HepG2 (cell line): ENCODE measurements around the gene SLC2A2. TPM values are rescaled to one million over a fixed set of nuclear protein-coding genes. Genes with fewer than 3 reads are reported as not detected.
A peak's percentile ranks its signal among the peaks of the same experiment; 100 is the strongest.

Experiments used
- ARNT2 ChIP-seq: sonication (generic); formaldehyde crosslinking; IDR thresholded peaks from 2 replicates; pipeline ENCODE4 v1.8.0; 2022; ENCODE audit warnings: mild to moderate bottlenecking, low read depth, missing genetic modification reagents, moderate library complexity
- ELF1 ChIP-seq: sonication (generic); formaldehyde crosslinking; IDR thresholded peaks from 2 replicates; pipeline ENCODE4 v1.4.0; 2020; ENCODE audit warnings: missing genetic modification reagents
- KDM5A ChIP-seq: fragments of 200-600 bp; sonication (generic); IDR thresholded peaks from 2 replicates; pipeline ENCODE4 v1.7.0; 2018; ENCODE audit warnings: antibody characterized with exemption, mild to moderate bottlenecking, low read length, borderline replicate concordance
- KLF12 ChIP-seq: sonication (generic); formaldehyde crosslinking; IDR thresholded peaks from 2 replicates; pipeline ENCODE4 v1.4.0; 2020; ENCODE audit warnings: missing genetic modification reagents, borderline replicate concordance
- MAFK ChIP-seq, 2 experiments: IDR thresholded peaks in 1 of 2; conservative IDR thresholded peaks in 1 of 2; 2 replicates each; pipeline ENCODE4 v1.6.1; 2011; ENCODE audit warnings: improper control_type of control experiment in 2 of 2, low read length in 2 of 2
- PHF8 ChIP-seq: sonication (generic); formaldehyde crosslinking; IDR thresholded peaks from 2 replicates; pipeline ENCODE4 v1.5.0; 2020; ENCODE audit warnings: missing genetic modification reagents
- RFX3 ChIP-seq: IDR thresholded peaks from 2 replicates; pipeline ENCODE4 v1.6.1; 2016; ENCODE audit warnings: missing biosample characterization, missing genetic modification reagents
- RXRB ChIP-seq: IDR thresholded peaks from 2 replicates; pipeline ENCODE4 v1.6.1; 2016; ENCODE audit warnings: borderline replicate concordance, missing genetic modification reagents, missing compliant biosample characterization
- TARDBP ChIP-seq: sonication (generic); formaldehyde crosslinking; IDR thresholded peaks from 2 replicates; pipeline ENCODE4 v1.8.0; 2022; ENCODE audit warnings: mild to moderate bottlenecking, missing genetic modification reagents
- TBX2 ChIP-seq: sonication (generic); formaldehyde crosslinking; IDR thresholded peaks from 2 replicates; pipeline ENCODE4 v1.5.0; 2020; ENCODE audit warnings: missing genetic modification reagents, mild to moderate bottlenecking, borderline replicate concordance
- ZNF235 ChIP-seq: sonication (generic); formaldehyde crosslinking; IDR thresholded peaks from 2 replicates; pipeline ENCODE4 v1.8.1; 2023; ENCODE audit warnings: mild to moderate bottlenecking, missing genetic modification reagents, borderline replicate concordance
- ZNF451 ChIP-seq: sonication (generic); formaldehyde crosslinking; IDR thresholded peaks from 2 replicates; pipeline ENCODE4 v1.5.0; 2020; ENCODE audit warnings: mild to moderate bottlenecking, missing genetic modification reagents
- ZNF567 ChIP-seq: sonication (generic); formaldehyde crosslinking; IDR thresholded peaks from 2 replicates; pipeline ENCODE4 v1.8.1; 2023; ENCODE audit warnings: mild to moderate bottlenecking, missing genetic modification reagents, borderline replicate concordance
- ZNF598 ChIP-seq: sonication (generic); formaldehyde crosslinking; IDR thresholded peaks from 2 replicates; pipeline ENCODE4 v1.5.1; 2020; ENCODE audit warnings: mild to moderate bottlenecking, missing genetic modification reagents, borderline replicate concordance
- polyA plus RNA-seq, 8 experiments: library from polyadenylated mRNA; depleted of rRNA in 3 of 8; stranded (reverse) in 7 of 8; unstranded in 1 of 8; fragments of >200 nt; fragmentation: Illumina TruSeq in 4 of 8; extraction: Trizol in 4 of 8; gene quantifications; 2 replicates each; pipeline versions ENCODE4 v1.2.1 to v1.2.3, GENCODE V29; 2011 to 2016; ENCODE audit warnings: low read depth in 4 of 8, missing spikeins in 1 of 8, mixed read lengths in 1 of 8; ENCODE audit not compliant: insufficient read depth in 1 of 8
- total RNA-seq, 5 experiments: library from RNA; depleted of rRNA; stranded (reverse); fragments of >200 nt; fragmentation: Illumina TruSeq; extraction: Trizol; gene quantifications; 2 replicates each; pipeline ENCODE4 v1.2.3, GENCODE V29; 2016; ENCODE audit warnings: low read depth in 1 of 5
- TF ChIP-seq, protein P1 (sequence below): sonication (generic); formaldehyde crosslinking; IDR thresholded peaks from 2 replicates; pipeline ENCODE4 v1.9.0; 2021; ENCODE audit warnings: missing genetic modification reagents, mild to moderate bottlenecking, borderline replicate concordance
- TF ChIP-seq, protein P2 (sequence below): sonication (generic); formaldehyde crosslinking; IDR thresholded peaks from 2 replicates; pipeline ENCODE4 v1.4.0; 2020; ENCODE audit warnings: missing genetic modification reagents
- TF ChIP-seq, protein P3 (sequence below): sonication (generic); formaldehyde crosslinking; IDR thresholded peaks from 2 replicates; pipeline ENCODE4 v1.4.0; 2020; ENCODE audit warnings: missing genetic modification reagents

SLC2A2 gene
- total and polyA plus RNA-seq, 2 of the 13 experiments (the other 11 are each of a cell fraction or from before 2014, with no cell fraction given), result 19.5 to 23.2 TPM

DNA sequence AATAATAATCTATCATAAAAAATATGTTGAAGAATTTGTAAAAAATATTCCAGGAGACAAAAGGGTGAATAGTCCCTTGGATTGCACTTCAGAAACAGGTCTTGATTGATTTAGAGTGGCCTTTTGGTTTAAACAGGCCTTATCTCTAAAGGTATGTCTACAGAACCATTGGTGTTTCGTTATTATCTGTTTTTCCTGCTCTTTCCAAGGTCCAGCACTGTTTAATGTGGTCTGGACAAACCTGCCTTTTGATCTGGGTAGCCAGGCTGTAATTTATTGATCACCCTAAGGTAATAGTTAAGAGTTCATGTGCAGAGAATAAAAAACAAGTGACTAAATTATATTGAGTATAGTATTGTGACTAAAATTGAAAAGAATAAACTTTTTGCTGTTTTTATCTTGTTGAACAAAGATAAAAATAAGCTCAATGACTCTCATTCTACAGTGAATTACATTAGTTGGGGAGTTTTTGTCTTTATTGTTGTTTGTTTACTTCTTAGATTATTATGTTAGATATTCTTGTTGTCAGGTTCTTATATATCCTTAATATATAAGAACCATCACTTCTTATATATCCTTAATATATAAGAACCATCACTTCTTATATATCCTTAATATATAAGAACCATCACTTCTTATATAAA is 25.1 kb downstream of the SLC2A2 start (continued):
- TF ChIP-seq, protein P1, sequence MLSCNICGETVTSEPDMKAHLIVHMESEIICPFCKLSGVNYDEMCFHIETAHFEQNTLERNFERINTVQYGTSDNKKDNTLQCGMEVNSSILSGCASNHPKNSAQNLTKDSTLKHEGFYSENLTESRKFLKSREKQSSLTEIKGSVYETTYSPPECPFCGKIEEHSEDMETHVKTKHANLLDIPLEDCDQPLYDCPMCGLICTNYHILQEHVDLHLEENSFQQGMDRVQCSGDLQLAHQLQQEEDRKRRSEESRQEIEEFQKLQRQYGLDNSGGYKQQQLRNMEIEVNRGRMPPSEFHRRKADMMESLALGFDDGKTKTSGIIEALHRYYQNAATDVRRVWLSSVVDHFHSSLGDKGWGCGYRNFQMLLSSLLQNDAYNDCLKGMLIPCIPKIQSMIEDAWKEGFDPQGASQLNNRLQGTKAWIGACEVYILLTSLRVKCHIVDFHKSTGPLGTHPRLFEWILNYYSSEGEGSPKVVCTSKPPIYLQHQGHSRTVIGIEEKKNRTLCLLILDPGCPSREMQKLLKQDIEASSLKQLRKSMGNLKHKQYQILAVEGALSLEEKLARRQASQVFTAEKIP (CRISPR knock-in tag), result no peak
- TF ChIP-seq PHF8 (CRISPR knock-in tag) (no peak), RXRB (peak; percentile 88), ELF1 (CRISPR knock-in tag) (peak; percentile 34; the same call in 1 of the 2 replicates), TARDBP (CRISPR knock-in tag) (peak; percentile 71; the same call in 1 of the 2 replicates), ARNT2 (CRISPR knock-in tag) (no peak), ZNF567 (no peak), RFX3 (CRISPR knock-in tag) (0 out of 2 replicates have a peak, but pooled peaks have one; percentile 18), TBX2 (CRISPR knock-in tag) (peak; percentile 66), ZNF235 (CRISPR knock-in tag) (no peak), KDM5A (no peak), ZNF451 (no peak), MAFK (conservative IDR thresholded peaks at IDR 0.05 in 1 of 2, IDR thresholded peaks at IDR 0.05 in 1 of 2; ENCODE audit: low read length in 2 of 2) (no peak), KLF12 (CRISPR knock-in tag) (no peak), ZNF598 (CRISPR knock-in tag) (no peak)
- TF ChIP-seq, protein P2, sequence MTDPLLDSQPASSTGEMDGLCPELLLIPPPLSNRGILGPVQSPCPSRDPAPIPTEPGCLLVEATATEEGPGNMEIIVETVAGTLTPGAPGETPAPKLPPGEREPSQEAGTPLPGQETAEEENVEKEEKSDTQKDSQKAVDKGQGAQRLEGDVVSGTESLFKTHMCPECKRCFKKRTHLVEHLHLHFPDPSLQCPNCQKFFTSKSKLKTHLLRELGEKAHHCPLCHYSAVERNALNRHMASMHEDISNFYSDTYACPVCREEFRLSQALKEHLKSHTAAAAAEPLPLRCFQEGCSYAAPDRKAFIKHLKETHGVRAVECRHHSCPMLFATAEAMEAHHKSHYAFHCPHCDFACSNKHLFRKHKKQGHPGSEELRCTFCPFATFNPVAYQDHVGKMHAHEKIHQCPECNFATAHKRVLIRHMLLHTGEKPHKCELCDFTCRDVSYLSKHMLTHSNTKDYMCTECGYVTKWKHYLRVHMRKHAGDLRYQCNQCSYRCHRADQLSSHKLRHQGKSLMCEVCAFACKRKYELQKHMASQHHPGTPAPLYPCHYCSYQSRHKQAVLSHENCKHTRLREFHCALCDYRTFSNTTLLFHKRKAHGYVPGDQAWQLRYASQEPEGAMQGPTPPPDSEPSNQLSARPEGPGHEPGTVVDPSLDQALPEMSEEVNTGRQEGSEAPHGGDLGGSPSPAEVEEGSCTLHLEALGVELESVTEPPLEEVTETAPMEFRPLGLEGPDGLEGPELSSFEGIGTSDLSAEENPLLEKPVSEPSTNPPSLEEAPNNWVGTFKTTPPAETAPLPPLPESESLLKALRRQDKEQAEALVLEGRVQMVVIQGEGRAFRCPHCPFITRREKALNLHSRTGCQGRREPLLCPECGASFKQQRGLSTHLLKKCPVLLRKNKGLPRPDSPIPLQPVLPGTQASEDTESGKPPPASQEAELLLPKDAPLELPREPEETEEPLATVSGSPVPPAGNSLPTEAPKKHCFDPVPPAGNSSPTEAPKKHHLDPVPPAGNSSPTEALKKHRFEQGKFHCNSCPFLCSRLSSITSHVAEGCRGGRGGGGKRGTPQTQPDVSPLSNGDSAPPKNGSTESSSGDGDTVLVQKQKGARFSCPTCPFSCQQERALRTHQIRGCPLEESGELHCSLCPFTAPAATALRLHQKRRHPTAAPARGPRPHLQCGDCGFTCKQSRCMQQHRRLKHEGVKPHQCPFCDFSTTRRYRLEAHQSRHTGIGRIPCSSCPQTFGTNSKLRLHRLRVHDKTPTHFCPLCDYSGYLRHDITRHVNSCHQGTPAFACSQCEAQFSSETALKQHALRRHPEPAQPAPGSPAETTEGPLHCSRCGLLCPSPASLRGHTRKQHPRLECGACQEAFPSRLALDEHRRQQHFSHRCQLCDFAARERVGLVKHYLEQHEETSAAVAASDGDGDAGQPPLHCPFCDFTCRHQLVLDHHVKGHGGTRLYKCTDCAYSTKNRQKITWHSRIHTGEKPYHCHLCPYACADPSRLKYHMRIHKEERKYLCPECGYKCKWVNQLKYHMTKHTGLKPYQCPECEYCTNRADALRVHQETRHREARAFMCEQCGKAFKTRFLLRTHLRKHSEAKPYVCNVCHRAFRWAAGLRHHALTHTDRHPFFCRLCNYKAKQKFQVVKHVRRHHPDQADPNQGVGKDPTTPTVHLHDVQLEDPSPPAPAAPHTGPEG, result no peak
- TF ChIP-seq, protein P3, sequence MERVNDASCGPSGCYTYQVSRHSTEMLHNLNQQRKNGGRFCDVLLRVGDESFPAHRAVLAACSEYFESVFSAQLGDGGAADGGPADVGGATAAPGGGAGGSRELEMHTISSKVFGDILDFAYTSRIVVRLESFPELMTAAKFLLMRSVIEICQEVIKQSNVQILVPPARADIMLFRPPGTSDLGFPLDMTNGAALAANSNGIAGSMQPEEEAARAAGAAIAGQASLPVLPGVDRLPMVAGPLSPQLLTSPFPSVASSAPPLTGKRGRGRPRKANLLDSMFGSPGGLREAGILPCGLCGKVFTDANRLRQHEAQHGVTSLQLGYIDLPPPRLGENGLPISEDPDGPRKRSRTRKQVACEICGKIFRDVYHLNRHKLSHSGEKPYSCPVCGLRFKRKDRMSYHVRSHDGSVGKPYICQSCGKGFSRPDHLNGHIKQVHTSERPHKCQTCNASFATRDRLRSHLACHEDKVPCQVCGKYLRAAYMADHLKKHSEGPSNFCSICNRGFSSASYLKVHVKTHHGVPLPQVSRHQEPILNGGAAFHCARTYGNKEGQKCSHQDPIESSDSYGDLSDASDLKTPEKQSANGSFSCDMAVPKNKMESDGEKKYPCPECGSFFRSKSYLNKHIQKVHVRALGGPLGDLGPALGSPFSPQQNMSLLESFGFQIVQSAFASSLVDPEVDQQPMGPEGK, result peak; percentile 65; the same call in 1 of the 2 replicates
